HCEC 1CT (cell line): Measurements from ENCODE around the gene STUM.
A peak's percentile ranks its signal among the peaks of the same experiment; 100 is the strongest.

Source experiments
- DNase-seq: peaks from one replicate; pipeline ENCODE4 v3.0.0-alpha.2; 2017

STUM gene

DNA sequence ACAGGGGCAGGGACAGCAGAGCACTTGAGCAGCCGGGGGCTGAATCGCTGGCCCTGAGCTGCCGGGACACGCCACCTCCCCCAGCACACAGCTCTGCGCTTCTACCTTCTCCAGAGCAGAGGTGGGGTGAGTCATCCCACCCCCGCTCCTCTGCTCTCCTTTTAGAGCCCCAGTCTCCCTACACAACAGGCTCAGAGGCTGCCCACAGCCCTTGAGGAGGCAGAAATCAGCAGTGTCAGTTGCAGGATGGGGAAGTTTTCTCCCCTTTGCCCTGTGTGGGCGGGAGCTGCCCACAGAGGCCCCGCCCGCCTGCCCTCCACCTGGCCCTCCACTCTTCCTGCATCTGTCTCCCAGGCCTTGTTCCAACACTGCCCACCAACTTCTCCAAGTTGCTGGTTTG, 94.6 kb downstream of the STUM start:
- peak; percentile 22 for DNase-seq

- no peak for DNase-seq
Observed at GRCh38 chr1:226643611-226644540, 95.3 kb downstream of the STUM start.

DNA sequence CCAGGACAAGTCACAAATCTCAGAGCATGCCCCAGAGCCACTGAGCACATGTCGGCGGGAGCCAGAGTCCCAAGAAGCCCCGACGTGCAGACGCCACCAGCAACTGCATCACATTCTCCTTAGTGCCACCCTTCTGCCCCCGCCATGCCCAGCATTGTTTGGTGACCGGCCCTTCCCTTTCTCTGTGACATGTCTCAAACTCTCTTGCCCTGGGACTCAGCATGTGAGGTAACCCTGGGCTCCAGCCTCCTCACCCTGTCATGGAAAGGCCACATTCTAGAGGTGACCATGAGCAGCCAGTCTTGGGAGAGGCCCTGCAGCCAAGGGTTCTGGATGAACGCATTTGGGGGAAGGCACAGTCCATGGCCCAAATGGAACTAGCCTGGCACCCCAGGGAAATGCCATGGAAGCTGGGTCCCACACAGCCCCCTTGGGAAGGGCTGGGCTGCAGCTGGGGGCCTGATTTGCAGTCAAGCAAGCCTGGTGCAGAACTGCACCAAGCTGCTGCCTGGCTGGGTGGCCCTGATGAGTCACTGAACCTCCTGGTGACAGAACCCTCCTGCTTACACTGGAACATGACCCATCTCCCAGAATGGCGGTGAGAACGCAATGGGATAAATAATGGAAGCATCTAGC, 96.1 kb downstream of the STUM start:
- no peak for DNase-seq

- no peak for DNase-seq
Observed at GRCh38 chr1:226645279-226645976, 96.9 kb downstream of the STUM start.

DNA sequence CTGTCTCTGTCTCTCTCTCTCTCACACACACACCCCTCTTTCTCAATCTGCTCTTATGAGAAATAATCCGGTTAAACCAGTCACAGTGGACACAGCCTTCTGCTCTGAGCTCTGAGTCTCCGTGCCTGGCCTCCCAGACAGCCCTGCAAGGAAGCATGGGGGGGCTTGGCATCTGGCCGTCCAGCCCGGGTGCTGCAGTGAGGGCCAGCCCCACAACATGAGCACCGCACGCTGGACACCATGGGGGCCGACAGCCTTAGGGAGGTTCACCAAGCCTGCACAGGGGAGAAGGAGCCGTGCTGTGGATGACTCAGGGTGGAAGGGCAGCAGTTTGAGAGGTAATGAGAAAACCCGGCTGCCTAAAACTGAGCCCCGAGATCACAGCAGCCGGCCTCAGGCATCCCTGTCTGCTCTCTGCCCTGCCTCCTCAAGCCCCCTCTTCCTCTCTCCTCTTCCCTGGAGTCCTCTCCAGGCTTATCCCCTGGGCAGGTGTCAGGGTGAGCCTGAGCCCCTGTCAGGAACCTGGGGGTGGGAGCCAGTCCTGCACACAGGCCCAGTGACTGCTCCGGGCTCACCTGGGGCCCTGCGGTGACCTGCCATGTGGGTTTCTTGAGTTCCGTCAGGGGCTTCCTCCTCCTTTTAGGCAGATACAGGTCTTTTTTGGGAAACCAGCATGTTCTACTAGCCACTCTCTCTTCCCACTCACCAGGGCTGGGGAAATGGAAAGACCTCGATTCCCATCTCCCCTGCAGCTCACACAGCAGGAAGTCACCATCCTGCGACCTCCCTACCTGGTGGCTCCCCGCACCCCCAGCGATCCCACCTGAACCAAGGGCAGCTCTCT, 97.7 kb downstream of the STUM start:
- DNase-seq: peak; percentile 20

- DNase-seq: no peak
Observed at GRCh38 chr1:226646870-226647449, 98.4 kb downstream of the STUM start.

GRCh38 chr1:226647719-226648118, 99.2 kb downstream of the STUM start:
- DNase-seq: no peak

DNA sequence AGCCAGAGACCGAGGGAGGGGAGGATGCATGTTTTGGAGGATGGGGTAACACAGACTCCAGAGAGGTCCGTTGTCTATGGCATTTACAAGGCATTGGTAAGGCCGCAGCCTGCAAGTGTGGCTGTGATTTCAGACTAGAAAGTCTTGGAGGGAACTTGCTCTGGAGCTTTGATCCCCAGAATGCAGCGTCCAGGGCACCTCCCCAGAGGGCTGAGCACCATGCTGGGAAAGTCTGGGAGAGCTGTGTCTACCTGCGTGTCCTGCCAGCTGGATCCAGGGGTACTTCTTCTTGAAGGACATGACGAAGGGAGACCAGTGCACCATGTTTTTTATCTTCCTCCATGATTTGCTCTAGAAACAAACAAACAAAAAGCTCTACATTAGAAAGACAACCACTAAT, 99.9 kb downstream of the STUM start:
- no peak for DNase-seq

- DNase-seq: no peak
Observed at GRCh38 chr1:226649244-226649643, 100.7 kb downstream of the STUM start.

- peak; percentile 20 for DNase-seq
Observed at GRCh38 chr1:226649780-226650179, 101.2 kb downstream of the STUM start.

DNA sequence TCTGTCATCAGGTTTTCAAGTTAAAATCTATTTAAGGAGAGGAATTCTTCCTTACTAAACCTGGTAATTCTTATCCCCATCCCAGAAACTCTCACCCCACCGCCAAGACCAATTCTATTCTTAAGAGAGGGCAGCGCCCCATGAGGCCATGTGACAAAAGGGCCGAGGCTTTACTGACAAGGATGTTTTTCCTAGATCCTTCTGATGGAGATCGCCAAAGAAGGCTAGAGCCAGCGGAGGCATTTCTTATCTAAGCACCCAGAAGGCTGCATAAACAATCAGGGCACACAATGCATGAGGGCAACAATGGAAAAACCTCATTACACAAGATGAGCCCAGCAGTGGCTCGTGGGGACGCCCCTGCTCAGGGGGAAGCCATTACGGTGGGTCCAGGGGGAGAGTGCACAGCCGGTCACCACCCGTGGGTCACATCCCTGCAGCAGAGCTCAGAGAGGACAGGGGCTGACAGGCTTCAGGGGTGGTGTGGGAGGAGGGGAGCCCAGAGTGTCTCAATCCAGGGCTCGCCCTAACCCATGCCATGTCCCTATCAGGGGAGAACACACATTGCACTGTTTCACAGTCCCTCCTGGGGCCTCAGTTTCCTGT, 101.8 kb downstream of the STUM start:
- DNase-seq: no peak

DNA sequence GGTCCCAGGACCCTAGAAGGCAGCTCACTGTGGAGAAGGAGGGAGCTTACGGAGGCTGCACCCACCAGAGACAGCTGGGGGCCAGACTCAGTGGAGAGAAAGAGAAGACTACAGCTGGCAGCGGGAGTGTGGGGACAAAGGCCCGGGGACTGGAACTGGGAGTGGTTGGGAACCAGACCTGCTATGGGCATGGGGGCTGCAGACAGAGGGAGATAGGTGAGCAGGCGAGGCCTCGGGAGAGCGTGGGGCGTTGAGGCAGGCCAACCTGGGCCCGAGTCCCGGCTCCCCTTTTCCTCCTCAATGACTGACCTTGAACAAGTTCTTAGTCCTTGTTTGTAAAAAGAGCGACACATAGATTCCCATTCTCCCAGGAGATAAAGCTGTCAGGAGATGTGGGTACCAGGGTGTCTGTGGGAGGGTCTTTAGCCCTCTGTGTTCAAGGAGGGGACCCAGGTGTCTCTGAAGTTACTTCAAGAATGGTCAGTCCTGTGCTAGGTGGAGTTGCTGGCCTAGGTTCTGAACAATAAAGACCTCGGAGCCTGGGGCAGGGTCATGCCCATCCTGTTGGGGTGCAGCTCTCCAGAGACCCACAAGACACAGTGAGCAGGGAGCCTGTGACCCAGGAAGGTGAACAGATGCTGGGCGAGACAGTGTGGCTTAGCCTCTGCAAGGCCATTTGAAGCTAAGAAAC, 102.6 kb downstream of the STUM start:
- DNase-seq: no peak

- DNase-seq: no peak
Observed at GRCh38 chr1:226651732-226652105, 103.2 kb downstream of the STUM start.

GRCh38 chr1:226652613-226653012, 104.0 kb downstream of the STUM start:
- DNase-seq: no peak

GRCh38 chr1:226653311-226653921, 104.9 kb downstream of the STUM start:
- no peak for DNase-seq

DNA sequence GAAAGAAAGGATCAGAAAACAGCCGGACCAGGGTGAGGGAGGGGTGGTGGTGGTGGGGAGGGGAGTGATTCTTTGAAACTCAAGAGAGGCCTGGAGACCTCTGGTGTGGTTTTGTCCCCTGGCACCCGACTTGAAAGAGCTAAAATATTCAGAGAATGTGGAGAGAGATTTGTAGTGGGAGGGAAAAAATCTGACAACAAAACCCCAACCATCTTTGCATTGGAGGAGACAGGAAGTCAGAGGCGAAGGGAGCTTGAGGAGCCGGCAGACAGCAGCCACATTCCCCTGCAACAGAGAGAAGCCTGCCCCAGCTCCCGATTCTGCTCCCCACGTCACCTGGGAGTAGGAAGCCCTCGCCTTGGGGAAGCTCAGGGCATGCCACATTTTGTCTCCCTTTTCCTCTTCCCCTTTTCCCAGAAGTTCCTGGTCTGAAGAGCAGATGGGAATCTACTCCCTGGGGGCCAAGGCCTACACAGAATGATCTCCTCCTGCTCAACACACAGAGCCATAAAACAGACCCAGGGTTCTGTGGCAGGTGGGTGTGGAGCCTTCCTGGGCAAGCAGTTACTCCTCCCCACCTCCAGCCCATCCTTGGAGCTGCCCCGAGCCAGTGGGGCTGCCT, 105.6 kb downstream of the STUM start:
- DNase-seq: no peak

GRCh38 chr1:226654668-226655055, 106.1 kb downstream of the STUM start:
- no peak for DNase-seq

GRCh38 chr1:226655251-226656163, 106.9 kb downstream of the STUM start:
- DNase-seq: no peak

GRCh38 chr1:226656201-226656600, 107.6 kb downstream of the STUM start:
- DNase-seq: no peak
